Endothelial cell (in vitro differentiated cells): Measurements from ENCODE around the gene CRYBA2. TPM values are rescaled to one million over a fixed set of nuclear protein-coding genes. Genes with fewer than 3 reads are reported as not detected.

Experiments
- DNase-seq: peaks from one replicate; pipeline ENCODE4 v3.0.0; 2021; ENCODE audit warnings: low spot score
- H3K27ac Mint-ChIP-seq: one replicate; pipeline ENCODE4 v1.8.0; 2021; ENCODE audit warnings: mixed read lengths, inconsistent platforms; ENCODE audit not compliant: unreplicated experiment
- H3K27me3 Mint-ChIP-seq: one replicate; pipeline ENCODE4 v1.8.0; 2021; ENCODE audit warnings: mild to moderate bottlenecking, moderate library complexity, mixed read lengths, inconsistent platforms; ENCODE audit not compliant: unreplicated experiment
- H3K36me3 Mint-ChIP-seq: one replicate; pipeline ENCODE4 v1.8.0; 2021; ENCODE audit warnings: mild to moderate bottlenecking, low read depth, mixed read lengths, inconsistent platforms; ENCODE audit not compliant: unreplicated experiment
- H3K4me1 Mint-ChIP-seq: one replicate; pipeline ENCODE4 v1.8.0; 2021; ENCODE audit warnings: mild to moderate bottlenecking, mixed read lengths, inconsistent platforms; ENCODE audit not compliant: unreplicated experiment
- H3K4me3 Mint-ChIP-seq: one replicate; pipeline ENCODE4 v1.8.0; 2021; ENCODE audit warnings: mild to moderate bottlenecking, mixed read lengths, inconsistent platforms; ENCODE audit not compliant: unreplicated experiment
- H3K9me3 Mint-ChIP-seq: one replicate; pipeline ENCODE4 v1.8.0; 2021; ENCODE audit warnings: mixed read lengths, inconsistent platforms; ENCODE audit not compliant: unreplicated experiment
- CTCF ChIP-seq: fragments of 200-600 bp; sonication (generic); IDR thresholded peaks from one replicate; pipeline ENCODE4 v1.5.0; 2021; ENCODE audit warnings: antibody characterized with exemption; ENCODE audit not compliant: unreplicated experiment
- total RNA-seq: library from RNA; stranded (reverse); fragmentation: NEBNext Ultra II Directional; extraction: Animal tissue kit (Norgen Biotek cat#: 25700); gene quantifications from one replicate; pipeline ENCODE4 v1.2.1, GENCODE V29; 2021; ENCODE audit not compliant: unreplicated experiment

The CRYBA2 gene
- total RNA-seq, 1 donor from 2014 or later, result not detected

- Mint-ChIP-seq H3K27ac (no peak overlapping the region), H3K4me3 (no peak overlapping the region), H3K27me3 (peaks cover 40% of the 10 kb centered on the region), H3K9me3 (no peaks in the 10 kb centered on the region), H3K36me3 (peaks cover 4% of the 10 kb centered on the region), H3K4me1 (peaks cover 5% of the 10 kb centered on the region)
- no peak for TF ChIP-seq CTCF
- DNase-seq, result no peak
Observed at GRCh38 chr2:218999881-219000568, 6.8 kb upstream of the CRYBA2 start.

GRCh38 chr2:218999021-218999880 is 6.0 kb upstream of the CRYBA2 start:
- Mint-ChIP-seq H3K27me3 (peaks cover 39% of the 10 kb centered on the region), H3K27ac (no peak overlapping the region), H3K4me1 (peaks cover 5% of the 10 kb centered on the region), H3K36me3 (no peaks in the 10 kb centered on the region), H3K9me3 (no peaks in the 10 kb centered on the region), H3K4me3 (no peak overlapping the region)
- no peak for TF ChIP-seq CTCF
- no peak for DNase-seq

DNA sequence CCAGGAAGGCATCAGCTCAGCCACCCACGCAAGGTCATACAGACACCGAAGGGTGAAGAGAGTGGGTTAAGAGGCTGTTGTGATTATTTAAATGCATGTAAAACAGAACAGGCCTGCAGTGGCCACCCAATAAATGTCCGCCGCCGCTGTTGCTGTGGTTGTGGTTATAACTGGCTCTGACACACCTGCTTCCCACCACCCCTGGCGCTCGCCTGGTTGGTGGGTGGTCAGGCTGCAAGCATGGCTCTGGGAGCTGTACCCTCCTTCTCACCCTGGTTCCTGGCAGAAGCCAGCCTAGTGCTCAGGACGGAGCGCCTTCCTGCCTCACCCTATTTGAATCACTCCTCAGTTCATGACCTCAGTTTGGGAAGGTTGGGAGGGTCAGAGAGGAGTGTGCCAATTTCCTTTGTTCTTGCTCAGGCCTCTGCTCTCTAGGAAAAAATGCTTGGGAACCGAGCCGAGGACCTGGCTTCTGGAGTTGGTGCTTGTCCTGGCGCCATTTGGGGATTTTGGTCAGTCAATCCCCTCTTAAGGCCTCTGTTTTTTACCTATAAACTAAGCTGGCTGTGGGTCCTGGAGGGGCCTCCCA is 5.3 kb upstream of the CRYBA2 start:
- no peak for TF ChIP-seq CTCF
- H3K36me3 Mint-ChIP-seq, result no peaks in the 10 kb centered on the region
- H3K4me3 Mint-ChIP-seq, result no peak overlapping the region
- peaks cover 37% of the 10 kb centered on the region for H3K27me3 Mint-ChIP-seq
- no peak for DNase-seq
- no peak overlapping the region for H3K27ac Mint-ChIP-seq
- peaks cover 3% of the 10 kb centered on the region for H3K4me1 Mint-ChIP-seq
- H3K9me3 Mint-ChIP-seq, result no peaks in the 10 kb centered on the region

DNA sequence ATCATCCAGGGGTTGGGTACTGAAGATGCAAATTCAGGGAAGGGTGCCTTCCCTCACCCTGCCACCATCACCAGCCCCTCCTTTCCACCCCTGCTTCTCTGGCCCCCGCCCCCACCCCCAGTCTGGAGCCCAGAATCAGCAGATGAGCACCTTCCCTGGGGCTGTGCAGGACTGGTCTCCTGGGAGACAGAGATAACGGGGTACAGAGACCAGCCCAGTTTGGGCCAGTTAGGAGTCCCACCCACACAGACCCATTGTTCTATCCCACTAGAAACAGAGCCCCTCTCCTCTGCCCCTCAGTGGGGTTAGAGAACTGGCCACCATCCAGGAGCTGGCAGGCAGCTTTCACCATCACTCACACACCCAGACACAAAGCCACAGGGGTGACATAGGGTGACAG is 4.5 kb upstream of the CRYBA2 start:
- Mint-ChIP-seq H3K27ac (no peak overlapping the region), H3K4me1 (no peaks in the 10 kb centered on the region), H3K9me3 (no peaks in the 10 kb centered on the region), H3K4me3 (no peak overlapping the region), H3K27me3 (peaks cover 33% of the 10 kb centered on the region), H3K36me3 (no peaks in the 10 kb centered on the region)
- DNase-seq, result no peak
- TF ChIP-seq CTCF, result no peak

GRCh38 chr2:218996937-218997336 is 3.7 kb upstream of the CRYBA2 start:
- no peaks in the 10 kb centered on the region for H3K4me1 Mint-ChIP-seq
- H3K27ac Mint-ChIP-seq, result no peak overlapping the region
- H3K4me3 Mint-ChIP-seq, result no peak overlapping the region
- H3K9me3 Mint-ChIP-seq, result no peaks in the 10 kb centered on the region
- no peak for DNase-seq
- peaks cover 31% of the 10 kb centered on the region for H3K27me3 Mint-ChIP-seq
- no peaks in the 10 kb centered on the region for H3K36me3 Mint-ChIP-seq
- TF ChIP-seq CTCF, result no peak
